GM13976 (cell line): ENCODE data around the gene ASPRV1.
"Not testable (repeated sequence)": the region's sequence is repeated elsewhere in the genome, so short reads cannot be mapped to it uniquely, and the experiment has no call there.

Experiments
- DNase-seq: peaks from one replicate; pipeline ENCODE4 v3.0.0; 2012; ENCODE audit warnings: low spot score
- CTCF ChIP-seq: IDR thresholded peaks from 2 replicates; pipeline ENCODE4 v1.5.1; 2012; ENCODE audit warnings: borderline replicate concordance, mild to moderate bottlenecking; ENCODE audit not compliant: insufficient read depth; ENCODE audit errors: extremely low read depth, missing control alignments, control extremely low read depth
- in situ Hi-C: fragments of 300-500 bp; cut with MboI; formaldehyde crosslinking; loops from one replicate; pipeline ENCODE4 v1.12.0; 2022; ENCODE audit warnings: low sequenced_read_pairs, mixed read lengths, inconsistent platforms; ENCODE audit not compliant: unreplicated experiment

Gene ASPRV1

DNA sequence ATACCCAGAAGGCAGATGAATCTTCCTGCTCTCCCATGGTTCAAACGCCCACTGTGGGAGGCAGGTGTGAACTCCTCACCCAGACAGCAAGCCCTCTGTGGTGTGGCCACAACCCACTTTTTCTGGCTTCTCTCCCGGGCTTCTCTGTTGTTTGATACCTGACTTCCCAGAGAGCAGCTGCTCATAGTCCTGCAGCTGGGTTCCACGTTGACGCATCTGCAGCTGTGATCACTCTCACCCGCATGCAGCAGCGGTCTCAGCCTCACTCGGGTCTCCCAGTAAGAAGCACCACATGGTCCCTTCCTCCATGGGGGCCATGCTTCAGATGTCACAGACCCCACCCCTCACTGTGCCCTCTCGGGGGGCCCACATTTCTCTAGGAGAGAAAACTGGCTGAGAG lies 3.5 kb downstream of the ASPRV1 start:
- no peak for TF ChIP-seq CTCF
- no peak for DNase-seq
- in situ Hi-C loops: no loop called here

GRCh38 chr2:69956475-69956979 lies 4.9 kb downstream of the ASPRV1 start:
- DNase-seq: no peak
- in situ Hi-C loops: no loop called here
- no peak for TF ChIP-seq CTCF

- no peak for DNase-seq
- no peak for TF ChIP-seq CTCF
- in situ Hi-C loops: no loop called here
Observed at GRCh38 chr2:69955029-69955428, 6.4 kb downstream of the ASPRV1 start.

- no peak for DNase-seq
- in situ Hi-C loops: no loop called here
- no peak for TF ChIP-seq CTCF
Observed at GRCh38 chr2:69954084-69954483, 7.3 kb downstream of the ASPRV1 start.

DNA sequence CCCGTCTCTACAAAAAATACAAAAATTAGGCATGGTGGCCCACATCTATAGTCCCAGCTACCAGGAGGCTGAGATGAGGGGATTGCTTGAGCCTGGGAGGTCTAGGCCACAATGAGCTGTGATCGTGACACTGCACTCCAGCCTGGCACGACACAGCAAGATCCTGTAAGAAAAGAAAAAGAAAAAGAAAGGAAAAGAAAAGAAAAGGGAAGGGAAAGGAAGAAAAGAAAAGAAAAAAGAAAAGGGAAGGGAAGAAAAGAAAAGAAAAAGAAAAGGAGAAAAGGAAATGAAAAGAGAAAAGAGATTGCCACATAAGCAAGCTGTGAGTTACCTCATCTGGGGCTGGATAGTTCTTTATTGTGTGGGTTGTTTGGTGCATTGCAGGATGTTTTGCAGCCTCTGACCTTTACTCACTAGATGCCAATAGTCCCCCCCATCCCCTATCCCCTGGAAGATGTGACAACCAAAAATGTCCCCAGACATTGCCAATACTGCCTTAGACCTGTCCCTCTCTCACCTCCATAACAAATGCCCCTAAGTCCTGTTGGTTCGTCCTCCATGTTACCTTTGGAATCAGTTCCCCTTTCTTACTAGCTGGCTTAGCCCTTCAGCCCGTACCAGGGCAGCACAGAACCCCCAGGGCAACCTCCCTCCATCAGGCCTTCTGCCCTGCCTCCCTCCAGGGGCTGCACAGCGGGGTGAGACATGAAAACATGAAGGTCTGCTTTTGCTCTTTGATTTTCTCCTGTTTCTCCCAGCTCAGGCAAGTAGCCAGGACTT lies 8.9 kb downstream of the ASPRV1 start:
- in situ Hi-C loops: no loop called here
- TF ChIP-seq CTCF: no peak
- DNase-seq: no peak

- in situ Hi-C loops: not testable (repeated sequence)
Observed at GRCh38 chr2:69950671-69951070, 10.8 kb downstream of the ASPRV1 start.

DNA sequence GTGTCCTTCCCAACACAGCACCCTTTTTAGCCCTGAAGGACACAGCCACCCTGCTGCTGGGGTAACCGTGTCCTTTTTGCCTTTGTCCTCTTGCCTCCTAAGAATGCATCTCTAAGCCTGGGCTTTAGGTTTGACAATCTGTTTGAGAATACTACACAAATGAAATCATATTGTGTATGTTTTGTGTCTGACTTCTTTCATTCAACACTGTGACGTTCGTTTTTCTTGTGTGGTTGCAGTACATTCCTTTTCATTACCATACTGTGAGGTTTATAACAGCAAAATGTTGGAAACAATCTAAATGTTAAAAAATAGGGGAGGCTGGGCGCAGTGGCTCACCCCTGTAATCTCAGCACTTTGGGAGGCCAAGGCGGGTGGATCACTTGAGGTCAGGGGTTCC lies 11.2 kb downstream of the ASPRV1 start:
- in situ Hi-C loops: no loop called here
- no peak for TF ChIP-seq CTCF
- DNase-seq: no peak

More at GRCh38 chr2:69950671-69951070, 10.8 kb downstream of the ASPRV1 start:
- not testable (repeated sequence) for DNase-seq
